Measurements from ENCODE around the gene GTF2F2.

GTF2F2 gene

GRCh38 chr13:45327253-45327955 lies 207.1 kb downstream of the GTF2F2 start:
- DNase-seq (ENCODE audit: extremely low spot score, insufficient read length, low read depth) (no peak), FAIRE-seq (no peak)

GRCh38 chr13:45328661-45329111 lies 208.4 kb downstream of the GTF2F2 start:
- no peak for FAIRE-seq
- no peak for DNase-seq (ENCODE audit: extremely low spot score, insufficient read length, low read depth)

DNA sequence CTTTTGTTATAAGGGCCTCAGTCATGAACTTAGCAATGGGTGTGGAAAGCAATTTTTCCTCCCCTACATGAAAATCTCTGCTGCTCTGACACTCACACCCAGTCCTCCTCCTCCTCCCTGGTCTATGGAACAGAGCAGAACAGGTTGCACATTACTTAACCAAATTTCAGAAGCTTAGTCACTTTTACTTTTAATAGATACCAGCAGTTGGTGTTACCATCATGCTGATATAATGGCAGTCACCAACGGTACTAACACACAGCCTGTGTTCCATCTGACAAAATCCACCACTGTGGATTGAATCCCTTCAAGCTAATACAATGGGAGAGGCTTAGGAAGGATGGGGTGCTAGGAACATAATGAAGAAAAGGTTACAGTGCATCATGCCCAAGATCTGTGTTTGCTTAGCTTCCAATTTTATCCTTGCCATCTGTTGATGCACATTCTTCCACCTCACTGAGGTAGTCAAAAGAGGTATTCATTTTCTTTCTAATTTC lies 210.9 kb downstream of the GTF2F2 start:
- no peak for FAIRE-seq
- no peak for DNase-seq (ENCODE audit: extremely low spot score, insufficient read length, low read depth)

DNA sequence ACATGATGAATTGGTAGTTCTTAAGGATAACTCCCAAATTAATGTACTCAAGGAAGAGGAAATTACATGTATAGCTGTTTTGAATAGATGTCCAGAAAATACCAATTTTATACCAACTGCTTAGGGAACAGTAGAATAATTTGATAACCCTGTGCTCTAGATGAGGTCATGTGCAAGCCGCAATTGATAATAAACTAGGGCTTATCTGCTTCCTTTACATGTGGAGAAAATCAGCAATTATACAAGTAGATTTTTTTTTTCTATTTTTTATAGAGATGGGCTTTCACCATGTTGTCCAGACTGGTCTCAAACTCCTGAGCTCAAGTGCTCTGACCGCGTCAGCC lies 211.4 kb downstream of the GTF2F2 start:
- no peak for FAIRE-seq
- DNase-seq (ENCODE audit: extremely low spot score, insufficient read length, low read depth) = no peak

GRCh38 chr13:45332036-45332830 lies 211.9 kb downstream of the GTF2F2 start:
- DNase-seq (ENCODE audit: extremely low spot score, insufficient read length, low read depth) (no peak), FAIRE-seq (no peak)

GRCh38 chr13:45332831-45333219 lies 212.5 kb downstream of the GTF2F2 start:
- DNase-seq (ENCODE audit: extremely low spot score, insufficient read length, low read depth) (no peak), FAIRE-seq (no peak)

GRCh38 chr13:45333251-45333976 lies 213.1 kb downstream of the GTF2F2 start:
- FAIRE-seq = no peak
- DNase-seq (ENCODE audit: extremely low spot score, insufficient read length, low read depth) = no peak
